GM18870 (cell line): ENCODE measurements around the gene CTXN2.

Source experiments
- ATAC-seq: cut with Tn5 transposase; IDR thresholded peaks from one replicate; pipeline ENCODE4 v1.9.1; 2021; ENCODE audit warnings: moderate library complexity; ENCODE audit not compliant: unreplicated experiment

The CTXN2 gene

DNA sequence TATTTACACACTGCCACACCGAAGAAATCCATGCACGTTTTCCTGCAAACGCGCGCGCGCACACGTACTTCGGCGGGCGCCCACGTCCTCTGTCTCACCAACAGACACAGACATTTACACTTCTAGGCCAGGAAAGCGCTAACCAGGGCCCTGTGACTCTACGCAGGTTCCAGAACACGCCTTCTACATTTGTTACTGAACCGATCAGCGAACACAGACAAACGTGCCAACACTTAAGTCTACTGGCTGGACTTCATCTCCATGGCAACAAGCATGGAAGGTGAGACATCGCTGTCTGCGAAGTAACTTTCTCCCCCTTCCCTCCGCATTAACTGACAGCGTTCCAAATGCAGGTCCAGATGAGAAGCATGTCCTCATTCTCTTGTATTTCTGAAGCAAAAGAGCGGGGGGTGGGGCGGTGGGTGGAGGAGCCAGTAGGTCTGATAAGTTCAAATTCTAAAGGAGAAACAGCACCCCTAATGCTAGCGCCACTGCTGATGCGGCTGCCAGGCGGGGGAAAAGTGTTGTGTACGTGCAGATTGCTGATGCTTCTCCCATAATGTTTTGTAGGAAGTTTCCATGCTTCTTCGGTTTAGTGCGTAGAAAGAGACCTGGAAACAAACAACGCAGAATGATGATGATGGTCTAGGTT lies at the start of gene CTXN2:
TSS of gene CTXN2 (plus strand) at position 92 of the 652 bp plus-strand sequence. CDS start 9,636 bp downstream, outside the sequence.
- no peak for ATAC-seq

DNA sequence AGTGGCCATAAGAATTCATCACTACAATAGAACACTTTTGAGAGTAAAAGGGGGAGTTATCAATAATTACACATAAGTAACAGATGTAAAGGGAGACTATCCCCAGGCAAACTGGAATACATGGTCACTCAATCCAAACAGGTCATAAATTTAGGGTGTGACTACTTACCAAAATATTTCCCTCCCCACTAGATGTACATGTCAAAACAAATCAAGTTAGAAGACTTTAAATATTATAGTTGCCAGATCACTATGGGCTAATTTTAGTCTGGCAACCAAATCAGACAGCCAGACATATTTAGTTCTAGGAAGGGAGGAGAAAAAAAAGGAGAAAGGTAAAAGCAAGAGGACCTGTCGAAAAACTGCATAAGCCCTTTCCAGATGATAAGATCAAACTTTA lies 47.6 kb upstream of the CTXN2 start:
- no peak for ATAC-seq

DNA sequence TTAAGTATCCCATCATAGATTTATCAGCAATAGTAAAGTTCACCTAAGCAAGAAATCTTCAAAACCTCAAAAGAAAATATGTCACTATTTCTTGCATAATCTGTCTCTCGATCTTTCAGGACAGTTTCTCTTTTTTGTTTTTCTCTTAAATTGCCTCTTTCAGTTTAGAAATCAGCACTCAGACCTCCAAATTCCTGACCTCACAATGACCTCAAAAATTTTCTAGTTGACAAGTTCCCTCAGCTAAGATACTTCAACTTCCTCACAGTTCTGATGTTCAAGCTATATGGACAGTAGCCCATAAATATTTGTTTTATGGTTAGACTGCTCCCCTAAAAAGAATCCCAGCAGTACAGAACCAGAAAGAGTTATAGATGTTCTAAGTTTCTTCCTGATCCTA lies 46.6 kb upstream of the CTXN2 start:
- ATAC-seq: peak; percentile 70

DNA sequence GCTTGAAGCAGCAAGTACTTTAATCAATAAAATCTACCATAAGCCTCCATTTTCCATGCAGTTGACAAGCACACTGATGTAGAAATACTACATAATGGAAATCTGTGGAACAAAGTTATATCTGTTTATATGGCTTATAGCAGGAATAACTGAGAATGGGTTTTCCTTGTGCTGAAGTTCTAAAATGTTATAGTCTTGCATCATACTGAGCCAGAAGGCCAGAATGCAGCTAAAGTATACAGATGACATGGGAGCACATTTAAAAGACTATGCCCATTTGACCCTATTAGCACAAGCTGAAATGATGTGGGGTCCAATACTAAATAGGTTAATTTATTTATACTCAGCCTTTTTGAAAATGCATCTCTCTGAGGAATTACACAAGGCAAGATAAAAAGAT lies 45.5 kb upstream of the CTXN2 start:
- ATAC-seq: no peak

DNA sequence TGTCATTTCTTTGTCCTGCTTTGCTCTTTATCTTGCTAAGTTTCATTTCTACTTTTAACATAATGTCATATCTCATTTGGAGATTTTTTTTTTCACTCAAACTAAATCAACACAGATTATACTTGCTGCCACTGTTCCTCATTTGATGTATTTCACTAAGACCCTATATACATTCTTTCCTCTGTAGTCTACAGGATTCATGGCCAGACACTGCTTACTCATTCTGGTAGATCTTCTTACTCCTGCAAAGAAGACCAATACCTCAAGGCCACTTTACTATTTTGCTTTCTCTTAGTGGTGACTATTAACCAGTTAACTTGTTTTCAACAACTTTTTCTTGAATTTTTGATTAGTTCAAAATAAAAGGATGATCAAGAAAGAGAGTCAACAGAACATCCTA lies 44.1 kb upstream of the CTXN2 start:
- no peak for ATAC-seq

DNA sequence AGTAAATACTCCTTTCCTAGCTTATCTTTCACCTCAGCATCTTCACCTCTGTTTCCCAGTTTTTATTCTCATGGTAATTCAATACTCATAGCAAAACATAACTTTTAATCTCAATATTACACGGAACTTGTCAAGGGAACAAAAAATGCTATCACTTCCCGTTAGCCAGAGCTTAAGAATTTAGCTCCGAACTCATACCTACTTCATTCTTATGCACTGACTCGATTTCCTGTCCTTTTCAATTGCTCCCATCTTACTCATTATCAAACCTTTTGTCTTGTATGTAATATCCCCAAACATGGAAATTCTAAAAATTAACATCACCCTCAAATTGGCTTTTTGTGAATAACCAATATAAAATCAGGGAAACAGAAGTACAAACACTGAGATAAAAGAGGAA lies 41.6 kb upstream of the CTXN2 start:
- no peak for ATAC-seq

DNA sequence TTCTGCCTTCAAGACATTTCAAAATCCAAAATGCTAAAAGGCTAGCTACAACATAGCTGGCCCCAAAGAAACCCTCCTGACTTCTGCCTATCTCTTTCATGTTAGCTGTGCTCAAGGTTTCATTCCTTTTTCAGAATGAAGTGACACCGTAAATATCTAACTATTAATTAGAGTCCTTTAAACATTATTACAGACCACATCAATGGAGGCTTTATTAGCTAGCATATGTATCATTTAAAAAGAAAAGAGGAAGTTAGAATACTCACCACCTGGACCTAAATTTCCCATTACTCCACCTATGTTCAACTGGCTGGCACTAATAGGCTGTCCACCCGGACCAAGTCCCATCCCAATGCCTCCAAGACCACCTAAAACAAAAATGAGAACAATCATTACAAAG lies 37.9 kb upstream of the CTXN2 start:
- ATAC-seq: no peak

DNA sequence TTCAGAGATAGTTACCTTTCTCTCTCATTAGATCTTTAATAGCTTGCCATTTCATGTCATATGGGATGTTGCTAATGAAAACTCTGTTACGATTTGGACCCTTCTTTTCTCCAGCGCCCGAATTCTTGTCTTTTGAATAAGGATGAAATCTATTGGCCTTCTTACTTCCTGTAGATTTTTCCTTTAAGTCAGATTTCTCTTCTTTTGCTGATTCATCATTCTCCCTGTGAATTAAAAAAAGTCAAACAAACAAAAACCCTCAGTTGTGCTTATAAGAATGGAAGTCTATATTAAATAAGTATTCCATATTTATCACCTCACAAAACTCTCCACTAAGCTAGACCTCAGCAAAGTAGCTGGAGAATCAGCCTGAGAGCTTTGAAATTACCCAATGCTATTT lies 22.8 kb upstream of the CTXN2 start:
- ATAC-seq: no peak

DNA sequence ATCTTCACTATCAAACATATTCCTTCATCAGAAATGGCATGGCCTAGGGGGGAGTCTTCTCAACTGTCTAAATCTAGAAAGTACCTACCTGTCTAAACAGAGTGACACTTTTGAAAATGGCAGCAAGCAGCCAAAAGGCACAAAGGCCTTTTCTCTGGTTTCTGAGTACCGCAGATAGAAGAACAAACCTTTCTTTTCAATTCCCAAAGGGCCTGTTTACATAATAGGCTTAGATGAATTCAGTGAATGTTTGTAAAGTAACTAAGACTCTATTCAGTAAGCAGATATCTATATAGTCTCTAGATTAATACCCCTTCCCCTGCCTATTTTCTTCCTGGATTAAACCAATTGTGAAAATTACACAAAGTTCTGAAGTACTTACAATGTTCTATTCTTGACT lies 20.5 kb upstream of the CTXN2 start:
- no peak for ATAC-seq

DNA sequence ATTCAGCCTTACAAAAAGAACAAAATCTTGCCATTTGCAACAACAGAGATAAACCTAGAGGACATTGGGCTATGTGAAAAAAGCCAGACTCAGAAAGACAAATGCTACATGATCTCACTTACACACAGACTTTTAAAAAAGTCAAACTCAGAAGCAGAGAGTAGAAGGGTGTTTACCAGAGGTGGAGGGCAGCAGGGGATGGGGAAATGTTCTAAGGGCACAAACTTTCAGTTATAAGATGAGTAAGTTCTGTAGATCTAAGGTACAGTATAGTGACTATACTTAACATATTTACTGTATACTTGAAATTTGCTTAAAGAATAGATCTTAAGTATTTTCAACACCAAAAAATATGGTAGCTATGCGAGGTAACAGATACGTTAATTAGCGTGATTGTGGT lies 16.3 kb upstream of the CTXN2 start:
- ATAC-seq: peak; percentile 38

DNA sequence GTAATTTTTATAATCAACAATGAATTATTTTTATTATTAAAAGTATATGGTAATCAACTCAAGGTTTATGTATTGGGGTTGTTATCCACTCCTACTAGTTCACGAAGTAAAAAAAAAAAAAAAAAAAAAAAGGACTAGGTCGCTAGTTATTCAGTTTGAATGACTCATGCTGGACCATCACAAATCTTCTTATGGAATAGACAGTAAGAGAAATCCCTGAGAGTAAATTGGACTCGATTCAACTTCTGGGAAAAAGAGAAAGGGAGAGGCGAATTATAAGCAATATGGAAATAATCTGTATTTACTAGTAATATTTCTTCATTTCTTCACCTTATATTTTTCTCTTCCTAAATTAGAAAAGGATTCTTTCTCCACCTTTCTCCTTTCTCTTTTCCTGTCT lies 15.4 kb upstream of the CTXN2 start:
- ATAC-seq: no peak

DNA sequence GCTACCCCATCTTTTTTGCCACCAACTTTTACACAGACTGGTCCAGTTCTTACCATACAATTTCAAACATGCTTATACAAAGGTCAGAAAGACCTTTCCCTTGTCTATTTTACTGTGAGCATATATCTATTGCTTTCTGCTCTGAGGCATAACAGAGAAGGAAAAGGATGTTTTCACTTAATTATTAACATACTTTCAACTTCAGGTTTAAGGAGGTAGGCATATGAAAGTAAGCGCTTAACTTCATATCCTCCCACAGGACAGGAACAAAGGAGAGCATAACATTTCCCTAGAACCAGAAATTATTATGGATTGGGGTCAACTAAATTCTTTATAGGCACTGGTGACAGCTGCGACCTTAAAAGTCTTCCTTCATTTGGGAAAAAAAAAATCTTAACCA lies 14.5 kb upstream of the CTXN2 start:
- ATAC-seq: peak; percentile 43

DNA sequence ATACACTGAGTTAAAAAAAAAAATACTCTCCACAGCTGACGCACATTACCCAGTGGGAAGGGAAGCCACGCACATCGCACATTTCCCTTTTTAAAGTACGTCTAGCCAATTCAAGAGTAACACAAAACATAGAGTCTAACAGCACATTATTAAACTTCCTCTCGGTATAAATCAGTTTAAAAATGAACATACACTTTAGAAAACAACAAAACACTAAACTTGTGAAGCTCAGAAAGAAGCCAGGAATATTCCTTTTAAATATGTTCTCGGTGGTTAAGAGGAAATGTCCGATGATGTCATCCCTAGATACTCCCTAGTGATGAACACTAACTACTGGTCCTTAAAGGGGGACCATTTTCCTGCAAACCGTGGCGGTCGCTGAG lies 14.1 kb upstream of the CTXN2 start:
- ATAC-seq: peak; percentile 66

DNA sequence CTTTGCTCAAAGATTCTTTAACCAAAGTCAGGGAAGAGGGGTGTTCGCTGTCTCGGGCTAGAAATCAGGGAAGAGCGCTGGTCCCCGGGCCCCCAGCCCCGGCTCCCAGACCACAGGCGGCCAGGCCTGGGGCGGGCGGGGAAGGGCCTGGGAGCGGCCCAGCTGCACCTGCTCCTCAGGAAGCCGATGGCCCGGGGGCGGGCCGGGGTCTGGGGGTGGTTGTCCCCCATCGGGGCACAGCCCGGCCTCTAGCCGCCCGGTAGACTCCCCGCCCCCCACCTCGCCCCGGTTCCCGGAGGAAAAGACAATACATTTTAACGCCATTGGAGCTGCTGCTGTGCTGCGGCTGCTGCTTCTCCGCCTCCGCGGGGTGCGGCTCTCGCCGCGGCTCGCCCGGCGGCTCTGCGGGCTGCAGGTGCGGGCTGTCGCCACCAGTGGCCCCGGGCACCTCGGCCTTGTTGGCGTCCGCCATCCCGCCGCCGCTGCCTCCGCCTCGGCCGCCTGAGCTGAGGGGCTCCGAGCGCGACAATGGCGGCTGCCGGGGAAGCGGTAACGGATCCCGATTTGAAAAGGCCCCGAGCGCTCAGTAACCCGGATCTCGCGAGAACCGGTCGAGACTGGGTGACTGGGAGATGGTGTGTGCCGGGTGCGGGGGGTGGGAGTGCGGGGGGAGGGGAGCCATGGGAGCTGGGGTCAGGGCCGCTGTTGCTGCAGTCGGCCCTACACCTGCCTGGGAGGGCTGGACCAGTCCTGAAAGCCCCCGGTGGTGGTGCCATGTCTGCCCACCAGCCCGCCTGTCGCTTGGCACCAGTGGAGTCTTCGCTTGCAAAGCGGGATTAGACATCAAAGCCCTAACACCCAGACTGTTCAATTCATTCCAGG lies 13.5 kb upstream of the CTXN2 start, which contains the start of gene MYEF2:
TSS of gene MYEF2 (minus strand) at position 530 of the 882 bp plus-strand sequence. CDS start at position 472, 58 bp downstream.
- ATAC-seq: peak; percentile 41

DNA sequence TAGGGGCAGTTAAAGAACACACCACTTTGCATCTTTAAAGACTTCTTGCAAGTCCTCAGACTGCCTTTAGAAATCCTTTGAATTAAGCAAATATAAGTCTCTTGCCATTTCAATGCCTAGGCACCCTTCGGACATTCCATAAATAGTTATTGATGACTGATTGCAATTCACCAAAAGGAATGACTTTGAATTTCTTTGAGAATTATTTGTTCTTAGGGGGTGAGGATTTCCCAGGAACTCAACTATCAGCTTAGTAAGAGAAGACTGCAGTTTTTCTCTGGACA lies 12.9 kb upstream of the CTXN2 start:
- no peak for ATAC-seq

DNA sequence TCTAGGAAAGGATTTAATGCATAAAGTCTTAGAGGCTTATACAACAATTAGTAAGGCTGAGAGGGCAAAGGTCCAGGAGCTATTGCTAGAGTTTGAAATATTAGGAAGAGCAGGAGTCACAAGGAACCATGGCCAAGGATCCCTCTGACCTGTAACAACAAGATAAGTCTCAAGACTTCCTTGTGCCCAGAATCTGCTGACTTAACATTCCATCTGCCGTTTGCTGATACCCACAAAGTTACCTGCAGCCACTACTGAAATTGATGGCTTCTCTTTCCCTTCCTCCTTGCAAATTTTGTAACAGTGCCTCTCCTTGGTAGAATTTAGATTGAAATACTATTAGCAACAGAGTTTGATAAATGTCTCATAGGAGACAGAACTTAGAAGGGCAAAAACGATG lies 8.7 kb upstream of the CTXN2 start:
- ATAC-seq: no peak

DNA sequence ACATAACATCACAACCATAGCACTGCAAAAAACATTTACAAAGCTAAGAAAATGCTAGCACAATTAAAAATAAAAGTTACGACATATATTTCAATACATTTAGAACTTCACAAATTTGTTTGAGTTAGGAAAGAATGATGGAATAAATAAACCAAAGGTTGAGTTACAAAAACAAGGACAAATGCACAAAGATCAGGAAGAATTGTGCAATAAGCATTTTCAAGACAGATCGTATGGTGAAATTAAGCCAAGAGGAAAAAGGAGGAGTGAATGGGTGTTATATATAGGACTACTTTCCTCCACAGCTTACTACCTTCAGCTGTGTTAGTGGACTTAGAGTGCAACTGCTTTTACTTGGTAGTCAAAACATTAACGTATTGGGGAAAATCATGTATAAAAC lies 5.9 kb upstream of the CTXN2 start:
- ATAC-seq: no peak

DNA sequence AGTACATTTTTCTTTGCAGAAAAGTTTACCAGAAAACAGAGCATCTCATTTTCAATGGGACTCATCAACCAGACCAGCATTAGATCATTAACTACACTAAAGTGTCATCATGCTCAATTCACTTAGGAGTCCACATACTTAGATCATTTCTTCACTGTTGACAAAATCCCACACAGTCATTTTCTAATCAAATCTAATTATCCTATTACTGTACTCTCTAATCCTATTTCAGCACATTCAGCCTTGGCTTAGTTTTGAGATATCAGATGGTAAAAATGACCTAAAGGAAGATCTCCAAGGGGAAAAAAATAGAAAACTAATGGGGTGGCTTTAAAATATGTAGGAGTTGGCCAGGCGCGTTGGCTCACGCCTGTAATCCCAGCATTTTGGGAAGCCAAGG lies 5.2 kb upstream of the CTXN2 start:
- no peak for ATAC-seq

DNA sequence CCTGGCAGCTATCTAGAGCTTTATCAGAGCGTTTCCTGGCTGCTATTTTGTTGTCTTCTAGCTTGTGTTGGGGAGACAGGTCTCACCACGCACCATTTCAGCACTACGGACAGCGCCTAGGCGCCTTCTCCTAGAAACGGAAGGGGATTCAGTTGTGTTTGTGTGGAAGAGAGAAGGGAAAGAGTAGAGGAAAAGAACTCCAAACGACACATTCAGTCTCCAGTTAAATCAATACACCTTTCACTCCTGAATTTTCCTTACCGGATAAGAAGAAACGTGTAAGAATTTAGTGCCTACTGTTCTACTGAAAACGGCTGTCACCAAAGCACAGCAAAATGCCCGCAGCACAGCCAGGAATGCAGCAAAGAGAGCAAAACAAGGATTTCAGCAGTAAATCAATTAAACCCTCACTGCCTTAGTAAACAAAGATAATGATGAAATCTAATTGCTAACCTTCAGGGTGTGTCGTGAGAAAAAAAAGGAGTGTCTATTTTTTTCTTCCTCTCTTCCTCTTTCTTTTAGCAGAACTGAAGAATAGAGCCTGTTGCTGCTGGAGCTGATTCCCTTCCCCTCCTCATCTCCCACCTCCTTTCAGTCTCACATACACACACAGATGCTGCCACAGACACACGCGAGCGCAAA lies 412 bp upstream of the CTXN2 start:
- ATAC-seq: no peak

DNA sequence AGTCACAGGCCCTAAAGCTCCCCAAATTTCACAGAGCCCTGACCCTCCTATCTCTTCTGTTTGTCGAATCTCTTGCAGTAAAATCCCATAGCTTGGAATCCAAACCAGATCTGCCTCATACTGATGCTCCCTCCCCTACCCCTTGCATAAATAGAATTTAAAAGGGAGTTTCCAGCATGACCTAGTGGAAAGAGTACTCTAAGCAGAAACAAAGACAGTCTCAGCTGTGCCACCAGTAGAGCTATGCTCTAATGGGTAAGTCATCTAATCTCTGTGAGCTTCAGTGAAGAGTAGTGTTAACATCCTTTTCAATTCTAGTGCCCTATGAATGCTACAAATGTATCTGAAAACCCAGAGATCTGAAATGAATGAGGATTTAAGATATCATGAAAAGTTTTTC lies 10.6 kb downstream of the CTXN2 start:
- ATAC-seq: no peak

DNA sequence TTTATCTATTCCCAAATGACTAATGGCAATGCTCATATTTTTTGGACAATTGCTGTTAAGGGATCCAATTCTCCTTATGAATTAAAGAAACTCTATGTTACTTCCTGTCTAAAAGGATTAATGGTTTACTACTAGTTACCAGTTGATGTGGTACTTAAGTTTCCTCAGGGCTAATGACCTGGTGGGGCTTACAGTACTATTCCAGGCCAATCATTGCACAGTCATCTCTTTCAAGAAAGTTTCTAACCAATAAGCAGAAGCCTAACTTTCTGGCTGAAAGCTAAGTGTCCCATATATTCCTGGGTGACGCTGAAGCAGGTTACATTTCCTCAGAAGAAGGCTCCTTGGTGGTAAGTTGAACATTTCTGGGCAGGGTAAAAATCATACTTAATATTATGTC lies 14.5 kb downstream of the CTXN2 start, which contains the start of gene SLC12A1:
TSS of gene SLC12A1 (plus strand) at position 322 of the 400 bp plus-strand sequence. CDS start 1,418 bp downstream, outside the sequence.
- no peak for ATAC-seq

DNA sequence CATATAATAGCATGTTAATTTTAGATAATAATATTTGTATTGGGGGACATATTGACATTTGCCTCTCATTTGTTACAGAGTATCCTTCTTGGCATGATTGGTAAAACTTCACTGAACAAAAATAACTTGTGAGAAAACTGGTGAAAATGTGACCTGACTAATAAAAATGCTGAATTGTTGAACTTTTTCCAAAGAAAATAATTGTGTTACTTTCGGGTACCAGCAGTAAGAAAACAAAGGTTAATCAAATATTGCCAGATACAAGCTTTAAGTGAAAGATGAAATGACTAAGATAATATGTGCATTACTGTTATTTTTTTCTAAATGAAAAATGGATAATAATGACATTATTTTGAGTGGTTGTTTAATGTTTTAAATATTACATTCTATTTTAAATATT lies 29.8 kb downstream of the CTXN2 start:
- ATAC-seq: no peak
